Measurements from ENCODE around the gene KCNQ5.
"Not testable (repeated sequence)": the region's sequence is repeated elsewhere in the genome, so short reads cannot be mapped to it uniquely, and the experiment has no call there.

The KCNQ5 gene

GRCh38 chr6:73209117-73209516 lies 587.3 kb downstream of the KCNQ5 start:
- Mint-ChIP-seq H3K4me1 (no peaks in the 10 kb centered on the region), H3K27me3 (no peaks in the 10 kb centered on the region), H3K27ac (no peak overlapping the region)

GRCh38 chr6:73216859-73217258 lies 595.0 kb downstream of the KCNQ5 start:
- Mint-ChIP-seq H3K4me3 (no peak overlapping the region), H3K27ac (no peak overlapping the region), H3K4me1 (no peaks in the 10 kb centered on the region), H3K9me3 (no peaks in the 10 kb centered on the region), H3K36me3 (no peaks in the 10 kb centered on the region), H3K27me3 (no peaks in the 10 kb centered on the region)

More at GRCh38 chr6:73209117-73209516, 587.3 kb downstream of the KCNQ5 start:
- no peaks in the 10 kb centered on the region for H3K36me3 Mint-ChIP-seq
- no peak overlapping the region for H3K4me3 Mint-ChIP-seq
- H3K9me3 Mint-ChIP-seq: no peaks in the 10 kb centered on the region

- Mint-ChIP-seq H3K36me3 (no peaks in the 10 kb centered on the region), H3K4me1 (no peaks in the 10 kb centered on the region), H3K27ac (no peak within 1 kb of the TSS), H3K27me3 (no peaks in the 10 kb centered on the region), H3K9me3 (no peaks in the 10 kb centered on the region), H3K4me3 (no peak within 1 kb of the TSS)
Measured at GRCh38 chr6:73225396-73225795, 603.5 kb downstream of the KCNQ5 start, which contains the start of gene KHDC1L. Gene KHDC1L, minus strand, starts transcription at chr6:73225496. Its CDS starts 88 bp downstream, at chr6:73225408.

- Mint-ChIP-seq H3K27me3 (no peaks in the 10 kb centered on the region), H3K9me3 (no peaks in the 10 kb centered on the region), H3K4me3 (no peak overlapping the region), H3K36me3 (no peaks in the 10 kb centered on the region), H3K27ac (no peak overlapping the region), H3K4me1 (no peaks in the 10 kb centered on the region)
Measured at GRCh38 chr6:73227606-73228255, 605.9 kb downstream of the KCNQ5 start.

- no peak overlapping the region for H3K27ac Mint-ChIP-seq
- H3K27me3 Mint-ChIP-seq: no peaks in the 10 kb centered on the region
- H3K9me3 Mint-ChIP-seq: no peaks in the 10 kb centered on the region
- no peaks in the 10 kb centered on the region for H3K4me1 Mint-ChIP-seq
- no peak overlapping the region for H3K4me3 Mint-ChIP-seq
- no peaks in the 10 kb centered on the region for H3K36me3 Mint-ChIP-seq
Measured at GRCh38 chr6:73231986-73232391, 610.1 kb downstream of the KCNQ5 start.

- Mint-ChIP-seq H3K36me3 (no peaks in the 10 kb centered on the region), H3K4me3 (no peak overlapping the region), H3K27ac (no peak overlapping the region), H3K9me3 (no peaks in the 10 kb centered on the region), H3K27me3 (no peaks in the 10 kb centered on the region), H3K4me1 (no peaks in the 10 kb centered on the region)
Measured at GRCh38 chr6:73233048-73233447, 611.2 kb downstream of the KCNQ5 start.

GRCh38 chr6:73233971-73234370 lies 612.1 kb downstream of the KCNQ5 start:
- H3K36me3 Mint-ChIP-seq, H3K4me1 Mint-ChIP-seq, H3K9me3 Mint-ChIP-seq, H3K27me3 Mint-ChIP-seq, H3K4me3 Mint-ChIP-seq: not testable (repeated sequence)
- H3K27ac Mint-ChIP-seq: peak overlapping the region; percentile 41

GRCh38 chr6:73234733-73235132 lies 612.9 kb downstream of the KCNQ5 start:
- Mint-ChIP-seq H3K4me3 (no peak overlapping the region), H3K36me3 (no peaks in the 10 kb centered on the region), H3K27me3 (no peaks in the 10 kb centered on the region), H3K27ac (no peak overlapping the region), H3K4me1 (no peaks in the 10 kb centered on the region), H3K9me3 (no peaks in the 10 kb centered on the region)

GRCh38 chr6:73236144-73236750 lies 614.4 kb downstream of the KCNQ5 start:
- no peak overlapping the region for H3K4me3 Mint-ChIP-seq
- no peaks in the 10 kb centered on the region for H3K4me1 Mint-ChIP-seq
- H3K27ac Mint-ChIP-seq: no peak overlapping the region
- H3K27me3 Mint-ChIP-seq: no peaks in the 10 kb centered on the region
- H3K9me3 Mint-ChIP-seq: no peaks in the 10 kb centered on the region
- H3K36me3 Mint-ChIP-seq: no peaks in the 10 kb centered on the region

GRCh38 chr6:73240730-73241129 lies 618.9 kb downstream of the KCNQ5 start:
- Mint-ChIP-seq H3K27me3 (peaks cover 2% of the 10 kb centered on the region), H3K36me3 (no peaks in the 10 kb centered on the region), H3K4me1 (no peaks in the 10 kb centered on the region), H3K4me3 (no peak overlapping the region), H3K27ac (no peak overlapping the region), H3K9me3 (no peaks in the 10 kb centered on the region)

- no peaks in the 10 kb centered on the region for H3K9me3 Mint-ChIP-seq
- no peak overlapping the region for H3K4me3 Mint-ChIP-seq
- peaks cover 2% of the 10 kb centered on the region for H3K27me3 Mint-ChIP-seq
Measured at GRCh38 chr6:73242001-73242400, 620.1 kb downstream of the KCNQ5 start.

More at GRCh38 chr6:73242001-73242400, 620.1 kb downstream of the KCNQ5 start:
- Mint-ChIP-seq H3K27ac (no peak overlapping the region), H3K36me3 (no peaks in the 10 kb centered on the region), H3K4me1 (no peaks in the 10 kb centered on the region)
